ENCODE results near the gene AHNAK. TPM values are rescaled to one million over a fixed set of nuclear protein-coding genes. Genes with fewer than 3 reads are reported as not detected.

The AHNAK gene
- total and polyA plus RNA-seq, 2 donors (not counting 3 experiments of a cell fraction or from before 2014, with no cell fraction given), result 35.2 to 436 TPM

GRCh38 chr11:62433904-62434276 is 112.7 kb downstream of the AHNAK start:
- Histone ChIP-seq H3K9ac (replicated peaks; ENCODE audit: extremely low read depth, insufficient read depth, low read length) (no peak overlapping the region), H3K9me1 (replicated peaks; ENCODE audit: control insufficient read depth, extremely low read depth, insufficient read depth, low read length) (no peaks in the 10 kb centered on the region), H2AFZ (ENCODE audit: low read depth, low read length) (no peak overlapping the region), H3K27ac (ENCODE audit: insufficient read depth, low read depth, low read length) (no peak overlapping the region), H3K4me3 (replicated peaks in 1 of 3; ENCODE audit: insufficient read depth in 1 of 3, low read depth in 1 of 3, low read length in 3 of 3) (no peak overlapping the region), H3K36me3 (ENCODE audit: control insufficient read depth in 2 of 2, extremely low read depth in 1 of 2, insufficient read depth in 2 of 2, low read length in 2 of 2) (no peaks in the 10 kb centered on the region), H3K27me3 (ENCODE audit: control insufficient read depth in 2 of 2, insufficient read depth in 2 of 2, low read length in 2 of 2) (no peaks in the 10 kb centered on the region), H3K4me1 (ENCODE audit: control insufficient read depth, extremely low read depth, insufficient read depth, low read length) (no peaks in the 10 kb centered on the region), H4K20me1 (replicated peaks; ENCODE audit: control insufficient read depth, extremely low read depth, insufficient read depth, low read length) (no peaks in the 10 kb centered on the region), H3K9me3 (replicated peaks; ENCODE audit: control insufficient read depth, insufficient read depth, low read length) (no peaks in the 10 kb centered on the region), H3K4me2 (ENCODE audit: insufficient read depth, low read length) (no peak overlapping the region), H3K79me2 (ENCODE audit: control insufficient read depth, insufficient read depth, low read length) (no peaks in the 10 kb centered on the region)
- no peak for TF ChIP-seq MYC (IDR thresholded peaks at IDR 0.05; ENCODE audit: low read depth, low read length)
- FAIRE-seq (no peak), DNase-seq (ENCODE audit: low read depth, low spot score) (no peak)
- ChIA-PET POLR2A (no interaction called here), CTCF (interaction anchor here (5.5 to 5.8 kb wide), 2 partner anchors 9 to 109 kb away, joined by 28 to 37 read pairs; no protein-coding TSS in a partner anchor)
- intact Hi-C loops (cut with micrococcal nuclease), result no loop called here
- BruUV-seq (replicated peaks), result no TSS peak
- dilution Hi-C loops (cut with MboI; ENCODE audit: extremely low pct_ligation_motif_present, low sequenced_read_pairs), result no loop called here

- CTCF ChIA-PET, result interaction anchor here (5.5 to 5.8 kb wide), 2 partner anchors 9 to 110 kb away, joined by 28 to 37 read pairs; no protein-coding TSS in a partner anchor
- Histone ChIP-seq H3K9me3 (replicated peaks; ENCODE audit: control insufficient read depth, insufficient read depth, low read length) (no peaks in the 10 kb centered on the region), H3K4me2 (ENCODE audit: insufficient read depth, low read length) (no peak overlapping the region), H3K9me1 (replicated peaks; ENCODE audit: control insufficient read depth, extremely low read depth, insufficient read depth, low read length) (no peaks in the 10 kb centered on the region), H3K4me1 (ENCODE audit: control insufficient read depth, extremely low read depth, insufficient read depth, low read length) (no peaks in the 10 kb centered on the region), H3K79me2 (ENCODE audit: control insufficient read depth, insufficient read depth, low read length) (no peaks in the 10 kb centered on the region), H4K20me1 (replicated peaks; ENCODE audit: control insufficient read depth, extremely low read depth, insufficient read depth, low read length) (no peaks in the 10 kb centered on the region), H3K4me3 (replicated peaks in 1 of 3; ENCODE audit: insufficient read depth in 1 of 3, low read depth in 1 of 3, low read length in 3 of 3) (no peak overlapping the region), H3K36me3 (ENCODE audit: control insufficient read depth in 2 of 2, extremely low read depth in 1 of 2, insufficient read depth in 2 of 2, low read length in 2 of 2) (no peaks in the 10 kb centered on the region), H3K9ac (replicated peaks; ENCODE audit: extremely low read depth, insufficient read depth, low read length) (no peak overlapping the region), H3K27ac (ENCODE audit: insufficient read depth, low read depth, low read length) (no peak overlapping the region), H2AFZ (ENCODE audit: low read depth, low read length) (no peak overlapping the region), H3K27me3 (ENCODE audit: control insufficient read depth in 2 of 2, insufficient read depth in 2 of 2, low read length in 2 of 2) (no peaks in the 10 kb centered on the region)
- BruUV-seq (replicated peaks), result no TSS peak
- DNase-seq (ENCODE audit: low read depth, low spot score) (peak; percentile 66), FAIRE-seq (no peak)
- intact Hi-C loops (cut with micrococcal nuclease), result no loop called here
- dilution Hi-C loops (cut with MboI; ENCODE audit: extremely low pct_ligation_motif_present, low sequenced_read_pairs), result no loop called here
- POLR2A ChIA-PET, result no interaction called here
- TF ChIP-seq JUN (IDR thresholded peaks at IDR 0.05; ENCODE audit: borderline replicate concordance, insufficient read depth, insufficient read length, low read depth) (no peak), FOS (IDR thresholded peaks at IDR 0.05; ENCODE audit: borderline replicate concordance, insufficient read depth, low read length) (no peak), CTCF (IDR thresholded peaks at IDR 0.05; ENCODE audit: extremely low read depth in 1 of 2, insufficient read depth in 1 of 2, low read depth in 1 of 2, low read length in 2 of 2) (no peak), EZH2 (IDR thresholded peaks at IDR 0.05; ENCODE audit: borderline replicate concordance, low read depth, low read length, severe bottlenecking) (no peak), MYC (IDR thresholded peaks at IDR 0.05; ENCODE audit: low read depth, low read length) (no peak), MAX (IDR thresholded peaks at IDR 0.05; ENCODE audit: insufficient read depth, insufficient read length) (no peak), POLR2A (IDR thresholded peaks at IDR 0.05; ENCODE audit: low read depth, low read length) (no peak), POLR2AphosphoS5 (IDR thresholded peaks at IDR 0.05; ENCODE audit: insufficient read depth, low read depth, low read length) (no peak), GATA2 (IDR thresholded peaks at IDR 0.05; ENCODE audit: insufficient read depth, insufficient read length, low read depth, low read length) (no peak)
Observed at GRCh38 chr11:62433141-62433903, 113.3 kb downstream of the AHNAK start.
